Smooth muscle cell (in vitro differentiated cells): ENCODE results near the gene SPO11. TPM values are rescaled to one million over a fixed set of nuclear protein-coding genes. Genes with fewer than 3 reads are reported as not detected.
A peak's percentile ranks its signal among the peaks of the same experiment; 100 is the strongest.

ENCODE experiments used
- DNase-seq: peaks from one replicate; lab custom pipeline; 2025; ENCODE audit not compliant: unreplicated experiment; lab: John Stamatoyannopoulos, UW
- H2AFZ ChIP-seq: fragments of 200-600 bp; sonication (generic); 2 replicates; pipeline ENCODE4 v1.6.0; 2016; ENCODE audit warnings: antibody characterized with exemption, low read depth, mild to moderate bottlenecking
- H3F3A ChIP-seq: fragments of 200-600 bp; sonication (generic); 2 replicates; pipeline ENCODE4 v1.6.0; 2017; ENCODE audit warnings: antibody characterized with exemption, low read depth
- H3K27ac ChIP-seq: fragments of 200-600 bp; sonication (generic); 2 replicates; pipeline ENCODE4 v1.5.1; 2016; ENCODE audit warnings: low read depth, mild to moderate bottlenecking
- H3K27me3 ChIP-seq: fragments of 200-600 bp; sonication (generic); 2 replicates; pipeline ENCODE4 v1.6.1; 2016; ENCODE audit warnings: low read depth, mild to moderate bottlenecking
- H3K36me3 ChIP-seq: fragments of 200-600 bp; sonication (generic); 2 replicates; pipeline ENCODE4 v1.5.1; 2016; ENCODE audit warnings: low read depth
- H3K4me1 ChIP-seq: fragments of 200-600 bp; sonication (generic); 2 replicates; pipeline ENCODE4 v1.5.1; 2016; ENCODE audit warnings: low read depth
- H3K4me2 ChIP-seq: fragments of 200-600 bp; sonication (generic); 2 replicates; pipeline ENCODE4 v1.6.0; 2016; ENCODE audit warnings: mild to moderate bottlenecking
- H3K4me3 ChIP-seq: fragments of 200-600 bp; sonication (generic); 2 replicates; pipeline ENCODE4 v1.5.1; 2016; ENCODE audit warnings: mild to moderate bottlenecking
- H3K79me2 ChIP-seq: fragments of 200-600 bp; sonication (generic); 2 replicates; pipeline ENCODE4 v1.6.0; 2016; ENCODE audit warnings: low read depth, mild to moderate bottlenecking
- H3K9ac ChIP-seq: fragments of 200-600 bp; sonication (generic); 2 replicates; pipeline ENCODE4 v1.6.0; 2016; ENCODE audit warnings: low read depth
- H3K9me3 ChIP-seq: fragments of 200-600 bp; sonication (generic); replicated peaks from 2 replicates; pipeline ENCODE4 v1.5.1; 2016; ENCODE audit warnings: low read depth
- H4K20me1 ChIP-seq: fragments of 200-600 bp; sonication (generic); 2 replicates; pipeline ENCODE4 v1.6.0; 2016; ENCODE audit warnings: low read depth
- WGBS: methylation state at CpG from one replicate; pipeline ENCODE4 v1.1.7; 2016; ENCODE audit warnings: low lambda C conversion rate; 5-methylcytosine and 5-hydroxymethylcytosine counted together
- polyA plus RNA-seq: library from polyadenylated mRNA; unstranded; fragments of >200 nt; fragmentation: Nextera tagmentation; extraction: Ambion mirVana; gene quantifications from 2 replicates; pipeline ENCODE4 v1.2.1, GENCODE V29; 2016
- total RNA-seq: library from RNA; depleted of rRNA; stranded (reverse); fragments of >200 nt; gene quantifications from 2 replicates; pipeline ENCODE4 v1.2.3, GENCODE V29; 2014
- TF ChIP-seq, protein P1 (sequence below): fragments of 200-600 bp; sonication (generic); IDR thresholded peaks from 2 replicates; pipeline ENCODE4 v1.5.1; 2017; ENCODE audit warnings: borderline replicate concordance, mild to moderate bottlenecking, antibody characterized with exemption; ENCODE audit not compliant: insufficient read depth, poor library complexity, severe bottlenecking

Gene SPO11
- total and polyA plus RNA-seq, 2 experiments from 2014 or later = not detected

DNA sequence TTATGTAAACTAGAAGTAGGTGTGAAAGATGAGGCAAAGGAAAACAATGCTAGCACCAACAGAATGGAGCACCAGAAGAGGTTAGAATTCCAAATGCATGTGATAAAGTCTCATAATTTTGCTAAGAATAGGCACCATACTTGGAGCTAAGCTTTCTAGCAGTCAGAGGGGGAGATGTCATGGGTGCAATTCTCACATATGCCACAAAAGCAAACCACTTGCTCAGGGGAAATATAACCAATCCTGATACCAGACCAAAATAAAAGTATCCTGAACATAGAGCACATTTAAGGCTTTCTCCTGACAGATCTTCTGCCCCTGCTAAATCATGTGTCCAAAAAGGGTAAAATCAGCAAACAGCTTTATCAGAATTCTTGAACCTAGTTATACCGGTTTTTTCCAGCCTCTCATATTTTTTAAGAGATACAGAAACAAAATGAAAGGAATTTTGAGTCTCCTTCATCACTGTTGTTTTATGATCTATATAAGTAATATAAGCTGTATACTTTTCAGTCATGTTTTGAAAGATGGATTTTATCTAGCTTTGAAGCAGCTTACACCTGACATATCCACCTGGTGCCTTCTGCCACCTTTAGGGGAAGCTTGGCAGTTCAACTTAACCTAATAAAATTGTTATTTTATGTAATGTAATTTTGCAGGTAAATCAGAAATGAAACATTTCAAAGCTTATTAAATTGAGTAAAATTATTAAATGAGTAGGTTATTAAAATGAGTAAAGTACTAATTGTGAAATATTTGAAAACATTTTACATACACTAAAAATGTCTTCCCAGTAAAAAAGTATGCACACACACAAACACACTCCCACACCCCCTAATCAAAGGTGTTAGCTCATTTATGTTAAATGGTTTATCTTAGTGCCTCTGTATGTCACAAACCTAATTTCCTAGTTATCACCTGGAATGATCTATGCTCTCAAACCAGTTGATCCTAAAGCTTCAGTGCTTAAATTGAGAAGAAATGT is 2.8 kb downstream of the SPO11 start:
- H3K27me3 ChIP-seq = peaks cover 5% of the 10 kb centered on the region
- TF ChIP-seq, protein P1, sequence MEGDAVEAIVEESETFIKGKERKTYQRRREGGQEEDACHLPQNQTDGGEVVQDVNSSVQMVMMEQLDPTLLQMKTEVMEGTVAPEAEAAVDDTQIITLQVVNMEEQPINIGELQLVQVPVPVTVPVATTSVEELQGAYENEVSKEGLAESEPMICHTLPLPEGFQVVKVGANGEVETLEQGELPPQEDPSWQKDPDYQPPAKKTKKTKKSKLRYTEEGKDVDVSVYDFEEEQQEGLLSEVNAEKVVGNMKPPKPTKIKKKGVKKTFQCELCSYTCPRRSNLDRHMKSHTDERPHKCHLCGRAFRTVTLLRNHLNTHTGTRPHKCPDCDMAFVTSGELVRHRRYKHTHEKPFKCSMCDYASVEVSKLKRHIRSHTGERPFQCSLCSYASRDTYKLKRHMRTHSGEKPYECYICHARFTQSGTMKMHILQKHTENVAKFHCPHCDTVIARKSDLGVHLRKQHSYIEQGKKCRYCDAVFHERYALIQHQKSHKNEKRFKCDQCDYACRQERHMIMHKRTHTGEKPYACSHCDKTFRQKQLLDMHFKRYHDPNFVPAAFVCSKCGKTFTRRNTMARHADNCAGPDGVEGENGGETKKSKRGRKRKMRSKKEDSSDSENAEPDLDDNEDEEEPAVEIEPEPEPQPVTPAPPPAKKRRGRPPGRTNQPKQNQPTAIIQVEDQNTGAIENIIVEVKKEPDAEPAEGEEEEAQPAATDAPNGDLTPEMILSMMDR = peak; percentile 27
- WGBS = 89% methylated on average over 1 of the region's 1 CpG
- no peaks in the 10 kb centered on the region for H3F3A ChIP-seq
- H4K20me1 ChIP-seq = no peaks in the 10 kb centered on the region
- no peak for DNase-seq
- no peaks in the 10 kb centered on the region for H3K79me2 ChIP-seq
- H3K4me1 ChIP-seq = no peaks in the 10 kb centered on the region
- H2AFZ ChIP-seq = no peak overlapping the region
- no peak overlapping the region for H3K4me2 ChIP-seq
- H3K36me3 ChIP-seq = no peaks in the 10 kb centered on the region
- H3K9me3 ChIP-seq = no peaks in the 10 kb centered on the region
- H3K9ac ChIP-seq = no peak overlapping the region
- H3K27ac ChIP-seq = no peak overlapping the region
- H3K4me3 ChIP-seq = no peak overlapping the region

DNA sequence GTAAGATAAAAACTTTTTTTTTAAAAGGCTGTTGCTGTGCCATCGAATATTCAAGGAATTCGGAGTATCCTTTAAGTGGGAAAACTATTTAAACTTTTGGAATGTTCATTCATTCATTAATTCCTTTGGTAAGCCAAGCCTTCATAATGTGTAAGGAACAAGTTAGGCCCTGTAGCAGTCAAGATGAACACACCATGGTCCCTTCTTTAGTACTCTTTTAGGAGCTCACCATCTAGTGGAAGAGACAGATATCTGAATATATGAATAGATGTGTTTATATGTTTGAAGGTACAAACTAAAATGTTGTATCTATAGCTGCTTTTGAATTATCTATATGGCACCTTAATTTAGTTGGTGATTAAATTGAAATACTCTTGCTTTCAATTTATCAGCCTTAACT is 5.8 kb downstream of the SPO11 start:
- TF ChIP-seq, protein P1 = peak; percentile 33
- no peak for DNase-seq
- WGBS = 70% methylated on average over 2 of the region's 2 CpGs

DNA sequence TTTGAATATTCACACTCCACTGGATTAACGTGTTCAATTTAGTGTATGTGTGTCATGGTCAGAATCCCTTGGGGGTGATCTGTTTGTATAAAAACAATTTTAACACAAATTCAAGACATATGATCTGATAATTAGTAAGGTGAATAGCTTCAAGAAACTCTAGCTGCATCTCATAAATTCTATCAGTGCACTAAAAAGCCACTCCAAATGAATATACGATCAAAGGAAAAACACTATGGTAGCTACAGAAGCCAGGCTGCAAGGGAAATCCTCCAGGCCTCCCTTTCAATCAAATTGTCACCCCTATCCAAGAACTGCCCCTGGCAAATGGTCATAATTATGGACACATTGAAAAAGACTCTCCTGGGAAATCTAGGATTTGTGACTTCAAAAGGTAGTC is 12.1 kb downstream of the SPO11 start:
- H3K9me3 ChIP-seq = no peaks in the 10 kb centered on the region
- TF ChIP-seq, protein P1 = no peak
- DNase-seq = no peak

More for the DNA sequence above, 5.8 kb downstream of the SPO11 start:
- Histone ChIP-seq H3K27ac (no peak overlapping the region), H3K4me2 (no peak overlapping the region), H2AFZ (no peak overlapping the region), H3K4me3 (no peak overlapping the region), H3K4me1 (no peaks in the 10 kb centered on the region), H3K27me3 (peaks cover 5% of the 10 kb centered on the region), H3K9me3 (no peaks in the 10 kb centered on the region), H4K20me1 (no peaks in the 10 kb centered on the region), H3K79me2 (no peaks in the 10 kb centered on the region), H3K36me3 (no peaks in the 10 kb centered on the region), H3K9ac (no peak overlapping the region), H3F3A (no peaks in the 10 kb centered on the region)

More for the DNA sequence above, 12.1 kb downstream of the SPO11 start:
- Histone ChIP-seq H3K4me1 (no peaks in the 10 kb centered on the region), H3K9ac (no peak overlapping the region), H3K36me3 (no peaks in the 10 kb centered on the region), H3K27ac (no peak overlapping the region), H3K4me2 (no peak overlapping the region), H2AFZ (no peak overlapping the region), H4K20me1 (no peaks in the 10 kb centered on the region), H3F3A (no peaks in the 10 kb centered on the region), H3K4me3 (no peak overlapping the region), H3K27me3 (no peaks in the 10 kb centered on the region), H3K79me2 (no peaks in the 10 kb centered on the region)
- 83% methylated on average over 2 of the region's 2 CpGs for WGBS
